Ecto neural progenitor cell (in vitro differentiated cells): ENCODE data around the gene SLC22A31.
"Not testable (repeated sequence)": the region's sequence is repeated elsewhere in the genome, so short reads cannot be mapped to it uniquely, and the experiment has no call there.

ENCODE experiments used
- DNase-seq: peaks from one replicate; pipeline ENCODE4 v3.0.0-alpha.2; 2018; ENCODE audit warnings: low spot score

The SLC22A31 gene

DNA sequence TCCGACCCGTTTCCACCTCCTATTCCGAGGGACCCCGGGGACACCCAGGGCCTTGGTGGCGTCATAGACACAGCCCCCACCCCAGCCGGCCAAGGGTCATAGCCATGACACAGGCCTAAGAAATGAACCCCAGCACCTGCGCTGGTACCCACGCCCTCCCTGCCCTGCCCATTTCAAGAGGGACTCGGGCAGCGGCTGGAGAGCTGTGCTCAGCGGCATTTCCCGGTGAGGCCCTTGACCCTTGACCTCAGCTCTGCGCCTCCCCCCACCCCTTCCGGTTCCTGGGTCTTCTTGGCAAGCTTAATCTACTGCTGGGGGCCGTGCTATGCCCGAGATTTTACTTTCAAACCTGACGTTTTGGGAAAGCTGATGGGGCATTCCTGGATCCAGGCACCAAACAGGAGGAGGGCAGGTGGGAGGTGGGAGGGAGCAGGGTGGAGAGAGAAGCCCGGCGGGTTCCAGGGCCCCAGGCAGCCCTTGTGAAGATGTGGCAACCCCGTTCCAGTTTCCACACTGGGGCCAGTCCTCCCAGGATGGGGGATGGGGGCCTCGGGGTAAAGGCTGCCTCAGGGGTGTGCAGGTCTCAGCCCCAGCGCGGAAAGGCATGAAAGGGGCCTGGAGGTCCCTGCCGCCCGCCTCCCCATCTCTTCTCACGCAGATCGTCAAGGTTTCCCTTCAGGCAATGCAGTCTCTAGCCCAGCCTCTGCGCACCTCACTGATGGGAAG lies at the start of gene SLC22A31:
SLC22A31 (minus strand) TSS at position 414 of the 726 bp plus-strand sequence; CDS start at position 378, 36 bp downstream.
- peak; percentile 59 for DNase-seq

DNA sequence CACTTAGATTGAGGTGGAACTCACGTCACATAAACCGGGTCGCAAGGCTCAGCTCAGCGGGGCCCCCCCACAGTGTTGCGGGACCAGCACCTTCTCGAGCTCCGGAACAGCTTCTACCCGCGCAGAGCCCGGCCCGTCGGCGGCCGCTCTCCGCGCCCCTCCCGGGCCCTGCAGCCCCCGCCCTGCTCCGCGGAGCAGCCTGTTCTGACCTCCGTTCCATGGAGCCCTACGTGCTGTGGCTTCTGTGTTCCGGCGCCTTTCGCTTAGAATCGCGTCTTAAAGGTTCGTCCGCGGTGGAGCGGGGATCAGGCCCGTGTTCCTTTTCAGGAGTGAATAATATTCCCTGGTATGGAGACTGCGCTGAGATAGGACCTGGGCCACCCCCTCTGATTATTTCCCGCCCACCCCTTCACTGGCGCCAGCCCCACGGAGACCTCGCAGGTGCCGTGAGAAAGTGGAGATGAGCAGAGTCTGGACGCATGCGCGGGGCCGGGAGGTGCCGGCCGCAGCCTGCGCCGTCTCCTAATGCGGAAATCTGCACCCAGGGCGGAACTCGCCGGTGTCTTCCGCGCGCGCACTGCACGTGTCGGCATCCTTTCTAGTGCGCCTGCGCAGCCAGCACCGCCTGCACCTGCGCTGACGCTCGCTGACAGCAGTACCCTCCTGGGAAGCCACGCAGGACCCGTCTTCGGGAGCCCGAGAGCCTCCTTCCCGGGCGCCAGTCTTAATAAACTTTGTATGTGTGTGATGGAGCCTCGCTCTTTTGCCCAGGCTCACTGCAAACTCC lies 48.1 kb upstream of the SLC22A31 start:
- DNase-seq, result no peak

DNA sequence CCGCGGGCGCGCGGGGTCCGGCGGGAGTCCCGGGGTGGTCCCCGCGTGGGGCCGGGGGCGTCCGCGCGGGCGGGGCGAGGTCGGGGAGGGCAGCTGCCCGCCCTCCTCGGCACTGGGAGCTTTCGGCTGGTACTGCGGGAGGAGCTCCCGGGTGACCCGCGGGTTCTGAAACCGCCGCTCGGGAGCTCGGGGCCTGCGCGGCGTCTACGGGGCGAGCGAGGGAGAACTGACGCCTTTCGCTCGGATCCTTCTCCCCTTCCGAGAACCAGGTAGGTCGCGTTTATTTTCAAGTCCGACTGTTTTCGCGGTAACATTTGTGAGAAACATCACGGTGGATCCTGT lies 47.4 kb upstream of the SLC22A31 start:
- DNase-seq, result not testable (repeated sequence)

DNA sequence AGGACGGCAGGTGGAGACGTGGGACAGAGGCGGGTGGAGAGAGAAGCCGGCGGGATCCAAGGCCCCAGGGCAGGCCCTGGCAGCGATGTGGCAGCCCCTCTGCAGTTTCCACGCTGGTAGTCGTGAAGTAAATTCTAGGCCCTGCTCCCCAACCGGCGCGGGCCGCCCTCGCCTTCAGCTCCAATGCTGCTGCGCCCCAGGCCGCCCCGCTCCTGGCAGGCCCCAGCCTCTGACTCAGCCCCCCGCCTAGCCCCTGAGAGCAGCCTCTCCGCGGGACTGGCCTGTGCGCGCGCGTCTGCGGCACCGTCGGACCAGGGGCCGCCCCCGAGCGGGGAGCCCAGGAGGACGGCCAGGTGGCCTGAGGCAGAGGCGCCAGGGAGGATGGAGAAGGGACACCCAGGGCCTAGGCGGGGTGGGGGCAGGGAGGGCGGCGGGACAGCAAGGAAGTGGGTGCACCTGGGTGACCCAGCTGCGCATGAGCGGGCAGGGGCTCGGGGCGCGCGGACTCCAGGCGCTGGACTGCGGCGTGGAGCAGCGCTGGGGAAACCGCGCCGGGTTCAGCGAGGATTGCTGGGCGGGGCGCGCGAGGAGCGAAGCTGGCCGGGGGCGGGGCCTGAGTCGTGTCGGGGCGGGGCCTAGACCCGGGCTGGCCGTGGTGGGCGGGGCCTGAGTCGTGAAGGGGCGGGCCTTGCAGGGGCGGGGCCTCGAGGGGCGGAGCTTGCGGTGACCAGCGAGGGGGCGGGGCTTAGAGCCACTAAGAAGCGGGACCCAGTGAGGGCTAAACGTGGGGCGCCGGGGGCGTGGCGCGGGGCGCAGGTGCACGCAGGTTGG lies 46.8 kb upstream of the SLC22A31 start:
- DNase-seq, result peak; percentile 98

DNA sequence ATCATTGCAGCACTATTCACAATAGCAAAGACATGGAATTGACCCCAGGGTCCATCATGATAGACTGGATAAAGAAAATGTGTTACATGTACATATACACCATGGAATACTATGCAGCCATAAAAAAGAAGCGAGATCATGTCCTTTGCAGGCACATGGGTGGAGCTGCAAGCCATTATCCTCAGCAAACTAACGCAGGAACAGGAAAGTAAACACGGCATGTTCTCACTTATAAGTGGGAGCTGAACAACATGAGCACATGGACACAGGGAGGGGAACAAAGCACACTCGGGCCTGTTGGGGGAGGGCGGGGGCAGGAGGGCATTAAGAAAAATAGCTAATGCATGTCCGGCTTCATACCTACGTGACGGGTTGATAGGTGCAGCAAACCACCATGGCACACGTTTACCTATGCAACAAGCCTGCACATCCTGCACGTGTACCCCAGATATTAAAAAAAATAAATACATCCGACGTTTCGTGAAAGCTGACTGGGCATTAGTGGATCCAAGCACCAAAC lies 46.1 kb upstream of the SLC22A31 start:
- DNase-seq, result no peak

DNA sequence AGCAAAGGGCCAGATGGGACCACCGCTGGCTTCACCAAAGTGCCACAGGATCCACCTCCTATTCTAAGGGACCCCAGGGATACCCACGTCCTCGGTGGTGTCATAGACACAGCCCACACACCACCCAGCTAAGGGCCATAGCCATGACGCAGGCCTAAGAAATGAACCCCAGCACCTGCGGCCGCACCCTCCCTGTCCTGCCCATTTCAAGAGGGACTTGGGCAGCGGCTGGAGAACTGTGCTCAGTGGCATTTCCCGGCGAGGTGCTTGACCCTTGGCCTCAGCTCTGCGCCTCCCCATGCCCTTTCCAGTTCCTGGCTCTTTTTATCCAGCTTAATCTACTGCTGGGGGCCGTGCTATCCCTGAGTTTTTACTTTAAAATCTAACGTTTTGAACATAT lies 44.4 kb upstream of the SLC22A31 start:
- no peak for DNase-seq

DNA sequence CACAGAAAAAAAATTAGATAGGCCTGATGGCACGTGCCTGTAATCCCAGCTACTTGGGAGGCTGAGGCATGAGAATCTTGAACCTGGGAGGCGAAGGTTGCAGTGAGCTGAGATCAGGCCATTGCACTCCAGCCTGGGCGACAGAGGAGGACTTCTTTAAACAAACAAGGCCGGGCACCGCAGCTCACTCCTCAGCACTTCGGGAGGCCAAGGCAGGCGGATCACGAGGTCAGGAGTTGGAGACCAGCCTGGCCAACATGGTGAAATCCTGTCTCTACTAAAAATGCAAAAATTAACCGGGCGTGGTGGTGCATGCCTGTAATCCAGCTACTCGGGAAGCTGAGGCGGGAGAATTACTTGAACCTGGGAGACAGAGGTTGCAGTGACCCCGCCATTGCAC lies 43.9 kb upstream of the SLC22A31 start:
- peak; percentile 24 for DNase-seq

DNA sequence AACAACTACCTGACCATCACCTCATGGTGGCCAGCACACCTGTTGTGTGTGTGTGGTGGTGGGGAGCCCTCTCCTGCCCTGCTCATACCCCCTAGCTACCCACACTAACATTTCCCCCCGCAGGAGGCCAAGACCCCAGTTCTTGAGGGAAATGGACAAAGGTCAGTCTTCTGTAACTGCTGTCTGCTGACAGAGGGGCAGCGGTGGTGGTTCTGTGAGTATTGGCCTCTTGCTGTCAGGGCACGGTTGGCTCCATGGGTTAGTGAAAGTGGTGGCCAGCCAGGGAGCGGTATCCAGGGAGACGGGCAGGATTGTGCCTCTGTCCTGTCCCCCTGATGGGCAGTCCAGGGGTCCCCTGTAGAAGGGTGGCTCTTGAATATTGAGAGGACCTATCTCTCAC lies 43.3 kb upstream of the SLC22A31 start:
- no peak for DNase-seq

DNA sequence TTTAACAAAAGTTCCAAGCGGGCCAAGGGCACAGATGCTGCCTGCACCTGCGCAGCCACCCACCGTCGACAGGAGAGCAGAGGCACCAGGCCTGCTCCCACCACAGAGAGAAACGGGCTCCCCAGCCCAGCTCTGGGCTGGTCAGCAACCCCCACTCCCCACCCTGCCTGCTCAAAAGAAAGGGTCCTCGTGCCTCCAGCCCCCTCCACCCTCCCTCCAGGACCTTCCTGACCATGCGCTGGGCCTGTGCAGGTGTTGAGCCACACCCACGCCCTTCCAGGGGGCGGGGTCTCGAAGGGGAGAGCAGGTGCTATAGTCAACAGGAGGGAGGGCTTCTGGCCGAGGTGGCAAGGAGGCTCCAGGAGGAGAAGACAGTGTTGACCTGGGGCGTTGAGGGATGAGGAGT lies 42.5 kb upstream of the SLC22A31 start:
- DNase-seq, result no peak

DNA sequence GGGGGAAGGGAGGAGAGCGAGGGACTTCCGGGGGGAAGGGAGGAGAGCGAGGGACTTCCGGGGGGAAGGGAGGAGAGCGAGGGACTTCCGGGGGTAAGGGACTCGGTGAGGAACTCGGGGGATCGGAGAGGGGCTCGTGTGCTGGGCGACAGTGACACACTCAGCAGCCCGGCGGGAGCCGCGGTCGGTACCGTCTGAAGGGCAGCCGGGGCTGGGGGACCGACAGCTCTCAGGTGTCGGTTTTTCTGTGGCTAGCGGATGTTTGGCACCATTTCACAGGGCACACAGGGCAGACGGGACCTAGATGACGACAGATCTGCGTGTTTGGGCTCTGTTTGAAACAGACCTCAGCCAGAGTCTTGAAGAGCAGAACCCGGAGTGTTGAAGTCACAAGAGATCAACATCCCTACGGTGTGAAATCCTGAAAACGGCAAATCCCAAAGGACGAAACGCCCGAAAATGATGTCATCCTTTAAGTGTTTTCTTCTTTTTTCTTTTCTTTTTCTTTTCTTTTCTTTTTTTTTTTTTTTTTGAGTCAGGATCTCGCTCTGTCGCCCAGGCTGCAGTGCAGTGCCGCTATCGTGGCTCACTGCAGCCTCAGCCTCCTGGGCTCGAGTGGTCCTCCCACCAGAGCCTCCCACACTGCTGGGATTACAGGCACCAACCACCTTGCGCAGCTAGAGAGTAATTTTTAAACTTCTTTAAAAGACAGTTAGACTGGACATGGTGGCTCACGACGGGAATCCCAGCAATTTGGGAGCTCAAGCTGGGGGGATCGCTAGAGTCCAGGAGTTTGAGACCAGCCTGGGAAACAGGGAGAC lies 41.1 kb upstream of the SLC22A31 start:
- DNase-seq, result peak; percentile 85

DNA sequence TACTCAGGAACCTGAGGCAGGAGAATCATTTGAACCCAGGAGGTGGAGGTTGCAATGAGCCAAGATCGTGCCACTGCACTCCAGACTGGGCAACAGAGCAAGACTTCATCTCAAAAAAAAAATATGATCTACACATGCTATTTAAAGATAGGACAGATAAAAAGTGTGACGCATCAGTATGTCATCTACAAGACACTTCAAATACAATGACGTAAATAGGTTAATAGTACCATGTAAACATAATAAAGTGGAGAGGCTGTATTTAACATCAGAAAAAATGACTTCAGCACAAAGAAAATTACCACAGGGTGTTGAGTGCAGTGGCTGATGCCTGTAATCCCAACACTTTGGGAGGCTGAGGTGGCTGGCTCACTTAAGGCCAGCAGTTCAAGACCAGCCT lies 37.4 kb upstream of the SLC22A31 start:
- DNase-seq, result no peak

DNA sequence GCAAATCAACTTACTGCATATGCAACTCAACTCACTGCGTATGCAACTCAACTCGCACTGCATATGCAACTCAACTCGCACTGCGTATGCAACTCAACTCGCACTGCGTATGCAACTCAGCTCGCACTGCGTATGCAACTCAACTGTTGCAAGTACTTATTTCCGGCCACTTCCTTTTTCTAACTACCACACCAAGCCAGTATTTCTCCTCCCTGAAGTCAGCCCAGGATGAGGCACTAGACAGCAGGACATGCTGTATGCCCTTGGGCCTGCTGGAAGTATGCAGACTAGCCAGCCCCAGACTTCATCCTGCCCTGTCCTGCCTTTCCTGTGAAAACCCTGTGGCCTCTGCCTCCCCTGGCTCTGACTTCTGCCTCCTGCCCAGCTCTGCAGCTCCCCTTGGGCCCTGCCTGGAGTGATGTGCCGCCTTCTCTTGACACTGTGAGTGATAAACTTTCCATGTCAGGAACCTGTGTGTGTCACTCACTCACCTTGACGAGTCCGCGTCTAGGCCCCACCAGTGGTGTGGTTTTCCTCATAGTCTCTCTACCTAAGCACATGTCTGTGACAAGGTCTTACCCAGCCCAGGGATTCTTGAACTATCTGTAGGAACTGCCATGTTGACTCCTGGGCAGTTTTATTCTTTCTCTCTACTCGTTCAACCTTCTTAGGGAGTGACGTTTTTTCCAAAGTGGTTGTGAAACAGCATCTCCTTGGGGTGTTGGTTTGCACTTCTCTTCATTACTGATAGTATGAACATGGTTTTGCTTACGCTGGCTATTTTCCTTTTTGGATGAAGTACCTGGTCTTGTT lies 33.5 kb upstream of the SLC22A31 start:
- DNase-seq, result no peak

DNA sequence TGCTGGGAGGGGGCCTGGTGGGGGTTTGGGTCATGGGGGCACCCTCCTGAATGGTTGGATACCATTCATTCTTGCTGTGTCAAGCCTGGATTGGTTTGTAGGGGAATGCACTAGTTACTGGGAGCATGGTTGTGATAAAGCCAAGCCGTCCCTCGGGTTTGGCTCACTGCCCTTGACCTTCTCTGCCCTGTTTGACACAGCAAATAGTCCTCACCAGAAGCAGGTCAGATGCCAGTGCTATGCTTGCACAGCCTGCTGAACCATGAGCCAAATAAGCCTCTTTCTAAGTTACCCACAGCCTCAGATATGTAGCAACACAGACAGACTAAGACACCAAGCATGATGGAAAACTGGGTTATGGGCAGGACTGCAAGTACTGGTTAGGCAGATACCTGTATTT lies 31.8 kb upstream of the SLC22A31 start:
- DNase-seq, result no peak

DNA sequence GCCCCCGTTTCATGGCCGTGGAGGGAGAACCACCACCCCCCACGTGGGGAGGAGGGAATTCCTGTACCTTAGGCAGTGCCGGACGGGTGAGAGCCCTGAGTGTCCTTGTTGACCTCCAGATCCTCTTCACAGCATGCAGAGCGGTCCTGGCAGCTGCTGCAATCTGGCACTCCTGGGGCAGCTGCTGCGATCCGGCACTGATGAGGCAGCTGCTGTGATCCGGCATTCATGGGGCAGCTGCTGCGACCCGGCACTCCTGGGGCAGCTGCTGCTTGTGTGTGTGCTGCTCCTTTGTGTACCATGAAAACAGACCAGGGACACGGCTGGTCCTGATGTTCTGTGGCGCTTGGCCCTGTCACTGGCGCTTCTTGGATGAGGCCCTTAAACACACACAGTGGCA lies 29.9 kb upstream of the SLC22A31 start:
- no peak for DNase-seq

DNA sequence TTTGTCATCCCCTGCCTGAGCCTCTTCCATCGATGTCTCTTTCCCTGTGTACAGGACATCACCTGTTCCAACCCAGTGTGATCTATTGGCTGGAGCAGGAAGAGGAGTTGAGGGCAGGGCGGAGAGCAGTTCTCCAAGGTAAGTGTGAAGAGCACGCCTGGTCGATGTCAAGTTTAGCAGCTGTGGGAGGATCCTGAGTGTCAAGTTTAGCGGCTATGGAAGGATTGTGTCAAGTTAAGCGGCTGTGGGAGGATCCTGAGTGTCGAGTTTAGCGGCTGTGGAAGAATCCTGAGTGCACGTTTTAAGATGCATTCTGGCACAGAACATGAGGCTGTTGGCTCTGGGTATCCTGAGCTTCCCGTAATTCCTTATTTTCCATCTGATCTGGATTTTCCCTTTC lies 24.3 kb upstream of the SLC22A31 start:
- DNase-seq, result no peak

DNA sequence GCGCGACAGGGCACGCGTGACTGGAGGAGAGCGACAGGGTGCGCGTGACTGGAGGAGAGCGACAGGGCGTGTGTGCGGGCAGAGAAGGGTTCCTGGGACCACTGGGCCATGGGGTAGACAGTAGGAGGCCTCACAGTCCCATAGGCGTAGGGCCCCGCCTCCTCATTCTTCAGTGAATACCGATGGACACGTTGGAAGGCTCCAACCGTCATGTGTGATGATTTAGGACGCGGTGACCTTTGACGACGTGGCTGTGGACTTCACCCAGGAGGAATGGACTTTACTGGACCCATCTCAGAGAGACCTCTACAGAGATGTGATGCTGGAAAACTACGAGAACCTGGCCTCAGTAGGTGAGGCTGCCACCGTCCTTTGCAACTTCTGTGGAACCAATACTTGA lies 22.6 kb upstream of the SLC22A31 start:
- DNase-seq, result no peak

DNA sequence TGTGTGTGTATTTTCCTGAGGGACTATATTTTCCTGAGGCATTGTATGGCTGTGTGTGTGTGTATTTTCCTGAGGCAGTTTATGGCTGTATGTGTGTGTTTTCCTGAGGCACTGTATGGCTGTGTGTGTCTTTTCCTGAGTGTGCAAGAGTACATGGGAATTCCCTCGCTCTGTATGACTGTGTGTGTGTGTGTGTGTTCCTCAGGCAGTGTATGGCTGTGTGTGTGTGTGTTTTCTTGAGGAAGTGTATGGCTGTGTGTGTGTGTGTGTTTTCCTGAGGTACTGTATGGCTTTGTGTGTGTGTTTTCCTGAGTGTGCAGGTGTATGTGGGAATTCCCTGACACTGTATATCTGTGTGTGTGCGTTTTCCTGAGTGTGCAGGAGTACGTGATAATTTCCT lies 21.3 kb upstream of the SLC22A31 start:
- no peak for DNase-seq

DNA sequence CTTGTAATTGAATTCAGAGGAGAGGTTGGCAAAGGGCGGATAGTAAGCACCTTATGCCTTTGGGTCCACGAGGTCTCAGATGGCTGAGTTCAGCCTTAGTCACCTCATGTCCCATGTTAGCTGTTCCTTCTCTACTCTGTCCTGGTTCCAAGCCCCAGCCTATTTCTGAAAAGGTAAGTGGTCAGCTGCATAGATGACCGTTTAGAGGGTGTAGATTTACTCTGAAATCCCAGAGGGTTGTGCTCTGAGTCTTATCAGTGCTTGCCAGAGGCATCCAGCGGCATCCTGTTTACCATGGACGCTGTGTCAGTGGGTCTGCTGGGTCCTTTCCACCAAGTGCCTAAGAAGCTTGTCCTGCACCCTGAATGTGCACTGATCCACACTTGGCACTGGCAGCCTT lies 19.0 kb upstream of the SLC22A31 start:
- DNase-seq, result no peak

DNA sequence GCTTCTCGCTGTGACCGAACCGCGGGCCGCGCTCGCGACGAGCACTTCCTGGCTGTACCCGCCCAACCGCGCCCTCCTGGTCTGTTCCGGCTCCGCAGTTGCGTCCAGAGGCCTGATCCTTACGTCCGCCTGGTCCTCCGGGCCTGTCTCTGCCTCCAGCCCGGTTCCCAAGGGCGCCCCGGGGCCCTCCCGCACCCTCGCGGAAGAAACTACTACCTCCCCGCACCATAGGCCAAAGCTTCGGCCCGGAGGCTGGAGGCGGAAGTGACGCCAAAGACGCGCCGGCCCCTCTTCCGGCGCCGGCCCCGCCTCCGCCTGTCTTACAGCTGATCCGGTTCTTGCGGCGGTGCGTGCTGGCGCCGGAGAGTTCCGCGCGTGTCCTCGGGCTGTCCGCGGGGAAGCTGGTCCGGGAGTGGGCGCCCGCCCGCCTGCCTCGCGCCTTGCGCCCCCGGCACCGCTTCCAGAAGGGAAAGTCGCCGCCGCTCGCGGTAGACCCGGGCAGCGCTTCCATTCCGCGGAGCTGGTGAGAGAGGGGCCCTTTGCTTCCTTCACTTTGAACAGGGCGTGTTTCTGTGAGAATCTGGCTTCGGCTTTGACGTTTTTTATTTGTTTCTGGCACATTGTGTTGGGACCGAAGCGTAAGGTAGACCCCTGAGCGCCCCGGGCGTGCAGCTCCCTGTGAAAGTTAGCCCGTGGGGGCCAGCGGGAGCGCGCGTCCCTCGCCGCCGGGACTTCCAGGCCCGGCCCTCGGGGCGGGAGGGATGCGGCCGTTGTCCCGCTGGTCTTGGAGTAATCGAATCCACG lies 17.3 kb upstream of the SLC22A31 start, which contains the start of gene ZNF778:
ZNF778 (plus strand) TSS at position 316 of the 804 bp plus-strand sequence. CDS start 3,425 bp downstream, outside the sequence.
- DNase-seq, result peak; percentile 88

DNA sequence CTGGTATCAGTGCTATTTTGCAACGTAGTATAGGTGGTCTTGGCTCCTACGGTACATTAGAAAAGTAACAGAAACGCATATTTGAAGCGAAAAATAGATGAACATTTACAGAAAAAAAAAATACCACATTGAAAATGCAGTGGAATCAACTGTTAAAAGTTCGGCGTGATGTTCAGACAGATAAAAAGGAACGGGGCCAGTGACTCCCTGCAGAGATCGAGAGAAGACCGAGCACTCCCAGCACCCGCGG lies 16.7 kb upstream of the SLC22A31 start:
- no peak for DNase-seq
